Tibial nerve (tissue), 4 donors: Measurements from ENCODE around the gene CXCR4.

Experiments used
- CTCF ChIP-seq, 5 experiments: fragments of 200-600 bp in 3 of 5; fragments of 450-650 bp in 2 of 5; sonication (generic) in 3 of 5; IDR thresholded peaks; one replicate each; pipeline ENCODE4 v1.5.1; 2016 to 2019; ENCODE audit warnings: antibody characterized with exemption in 5 of 5, mild to moderate bottlenecking in 3 of 5, moderate library complexity in 2 of 5
- EP300 ChIP-seq, 2 donors: sonication (generic); formaldehyde crosslinking; IDR thresholded peaks; one replicate each; pipeline ENCODE4 v1.6.1; 2017; ENCODE audit warnings: antibody characterized with exemption in 2 of 2, mild to moderate bottlenecking in 1 of 2

GRCh38 chr2:136104977-136105376 lies 13.0 kb downstream of the CXCR4 start:
- no peak for TF ChIP-seq CTCF (IDR thresholded peaks at IDR 0.05)
- no peak for TF ChIP-seq EP300 (IDR thresholded peaks at IDR 0.05)
